Parathyroid adenoma (tissue), 2 donors: ENCODE results near the gene EYA2.

ENCODE experiments used
- H2AFZ ChIP-seq: fragments of 300-600 bp; sonication (generic); one replicate; pipeline ENCODE4 v1.7.0; 2017; ENCODE audit warnings: antibody characterized with exemption, mild to moderate bottlenecking
- H3K27ac ChIP-seq: fragments of 300-600 bp; sonication (generic); one replicate; pipeline ENCODE4 v1.7.0; 2017
- H3K27me3 ChIP-seq: fragments of 300-600 bp; sonication (generic); one replicate; pipeline ENCODE4 v1.7.0; 2017; ENCODE audit warnings: low read length; ENCODE audit not compliant: control insufficient read depth, insufficient read depth
- H3K36me3 ChIP-seq: fragments of 300-600 bp; sonication (generic); one replicate; pipeline ENCODE4 v1.7.0; 2017; ENCODE audit warnings: low read length; ENCODE audit not compliant: control insufficient read depth, insufficient read depth
- H3K4me1 ChIP-seq: fragments of 300-600 bp; sonication (generic); one replicate; pipeline ENCODE4 v1.7.0; 2017; ENCODE audit warnings: control low read depth
- H3K4me2 ChIP-seq: fragments of 300-600 bp; sonication (generic); one replicate; pipeline ENCODE4 v1.7.0; 2017; ENCODE audit warnings: low read length
- H3K4me3 ChIP-seq: fragments of 300-600 bp; sonication (generic); one replicate; pipeline ENCODE4 v1.7.0; 2017; ENCODE audit warnings: low read depth, low read length
- H3K79me2 ChIP-seq: fragments of 300-600 bp; sonication (generic); one replicate; pipeline ENCODE4 v1.7.0; 2017; ENCODE audit warnings: control low read depth
- H3K9ac ChIP-seq: fragments of 300-600 bp; sonication (generic); one replicate; pipeline ENCODE4 v1.7.0; 2017; ENCODE audit warnings: mild to moderate bottlenecking
- H3K9me3 ChIP-seq: fragments of 300-600 bp; sonication (generic); one replicate; pipeline ENCODE4 v1.7.0; 2017; ENCODE audit warnings: low read length; ENCODE audit not compliant: control insufficient read depth
- CTCF ChIP-seq: fragments of 300-600 bp; sonication (generic); IDR thresholded peaks from one replicate; pipeline ENCODE4 v1.7.0; 2017; ENCODE audit warnings: antibody characterized with exemption, mild to moderate bottlenecking
- donor health status: primary hyperparathyroidism.

Gene EYA2

GRCh38 chr20:47071646-47072185 is 177.1 kb downstream of the EYA2 start:
- TF ChIP-seq CTCF: no peak
- Histone ChIP-seq H3K9ac (no peak overlapping the region), H3K9me3 (no peaks in the 10 kb centered on the region), H3K36me3 (no peaks in the 10 kb centered on the region), H2AFZ (no peak overlapping the region), H3K4me2 (no peak overlapping the region), H3K79me2 (no peaks in the 10 kb centered on the region), H3K4me1 (no peaks in the 10 kb centered on the region), H3K27me3 (no peaks in the 10 kb centered on the region), H3K4me3 (no peak overlapping the region), H3K27ac (no peak overlapping the region)

- Histone ChIP-seq H3K9me3 (no peaks in the 10 kb centered on the region), H2AFZ (no peak overlapping the region), H3K4me3 (no peak overlapping the region), H3K79me2 (no peaks in the 10 kb centered on the region), H3K9ac (no peak overlapping the region), H3K36me3 (no peaks in the 10 kb centered on the region), H3K27ac (no peak overlapping the region), H3K4me2 (no peak overlapping the region), H3K4me1 (no peaks in the 10 kb centered on the region), H3K27me3 (no peaks in the 10 kb centered on the region)
- no peak for TF ChIP-seq CTCF
These were observed 179.3 kb downstream of the EYA2 start for GRCh38 chr20:47073766-47074475.

GRCh38 chr20:47075263-47075662 is 180.6 kb downstream of the EYA2 start:
- Histone ChIP-seq H3K4me2 (no peak overlapping the region), H3K79me2 (no peaks in the 10 kb centered on the region), H3K4me3 (no peak overlapping the region), H3K9me3 (no peaks in the 10 kb centered on the region), H2AFZ (no peak overlapping the region), H3K27me3 (no peaks in the 10 kb centered on the region), H3K36me3 (no peaks in the 10 kb centered on the region), H3K27ac (no peak overlapping the region), H3K4me1 (no peaks in the 10 kb centered on the region), H3K9ac (no peak overlapping the region)
- TF ChIP-seq CTCF: no peak

GRCh38 chr20:47079047-47079446 is 184.4 kb downstream of the EYA2 start:
- Histone ChIP-seq H3K9ac (no peak overlapping the region), H3K27me3 (no peaks in the 10 kb centered on the region), H3K27ac (no peak overlapping the region), H3K4me2 (no peak overlapping the region), H3K36me3 (no peaks in the 10 kb centered on the region), H3K4me1 (no peaks in the 10 kb centered on the region), H3K4me3 (no peak overlapping the region), H2AFZ (no peak overlapping the region), H3K9me3 (no peaks in the 10 kb centered on the region), H3K79me2 (no peaks in the 10 kb centered on the region)
- TF ChIP-seq CTCF: no peak

- Histone ChIP-seq H3K79me2 (no peaks in the 10 kb centered on the region), H3K9me3 (no peaks in the 10 kb centered on the region), H3K36me3 (no peaks in the 10 kb centered on the region), H3K4me2 (no peak overlapping the region), H3K27ac (no peak overlapping the region), H2AFZ (no peak overlapping the region), H3K9ac (no peak overlapping the region), H3K4me3 (no peak overlapping the region), H3K4me1 (no peaks in the 10 kb centered on the region), H3K27me3 (no peaks in the 10 kb centered on the region)
- TF ChIP-seq CTCF: no peak
These were observed 185.7 kb downstream of the EYA2 start for GRCh38 chr20:47080365-47080764.
